Fibroblast of lung (primary cell): Measurements from ENCODE around the gene ARHGEF25. TPM values are rescaled to one million over a fixed set of nuclear protein-coding genes. Genes with fewer than 3 reads are reported as not detected.

Source experiments
- DNase-seq, 2 donors: peaks; one replicate each; pipeline versions ENCODE4 v3.0.0 to v3.0.0-alpha.2; 2010; ENCODE audit warnings: low read depth in 2 of 2
- H2AFZ ChIP-seq: 2 replicates; pipeline ENCODE4 v1.5.1; 2012; ENCODE audit warnings: low read length, control low read depth, inconsistent platforms
- H3K27ac ChIP-seq: 2 replicates; pipeline ENCODE4 v1.5.1; 2011; ENCODE audit warnings: low read length, control low read depth; ENCODE audit not compliant: insufficient read depth
- H3K27me3 ChIP-seq: 2 replicates; pipeline ENCODE4 v1.5.1; 2011; ENCODE audit warnings: mild to moderate bottlenecking, low read length; ENCODE audit not compliant: control insufficient read depth, insufficient read depth
- H3K36me3 ChIP-seq: 2 replicates; pipeline ENCODE4 v1.5.1; 2011; ENCODE audit warnings: low read length; ENCODE audit not compliant: control insufficient read depth, insufficient read depth
- H3K4me1 ChIP-seq: 2 replicates; pipeline ENCODE4 v1.5.1; 2011; ENCODE audit warnings: low read length; ENCODE audit not compliant: control insufficient read depth, insufficient read depth; ENCODE audit errors: extremely low read depth
- H3K4me2 ChIP-seq: 2 replicates; pipeline ENCODE4 v1.5.1; 2011; ENCODE audit warnings: low read length, control low read depth; ENCODE audit not compliant: insufficient read depth; ENCODE audit errors: extremely low read depth
- H3K4me3 ChIP-seq, 4 experiments: fragments of 200-600 bp in 1 of 4; sonication (generic) in 1 of 4; replicated peaks in 1 of 4; 2 replicates each; pipeline ENCODE4 v1.5.1; 2011 to 2016; ENCODE audit warnings: low read length in 4 of 4, low read depth in 3 of 4, mild to moderate bottlenecking in 3 of 4, control low read depth in 2 of 4, inconsistent platforms in 1 of 4, mixed read lengths in 1 of 4; ENCODE audit not compliant: insufficient read depth in 1 of 4; ENCODE audit errors: control extremely low read depth in 1 of 4
- H3K79me2 ChIP-seq: 2 replicates; pipeline ENCODE4 v1.5.1; 2012; ENCODE audit warnings: mild to moderate bottlenecking, low read length, inconsistent platforms; ENCODE audit not compliant: control insufficient read depth, insufficient read depth
- H3K9ac ChIP-seq: 2 replicates; pipeline ENCODE4 v1.5.1; 2011; ENCODE audit warnings: mild to moderate bottlenecking, low read length, control low read depth; ENCODE audit not compliant: insufficient read depth
- H3K9me3 ChIP-seq: 2 replicates; pipeline ENCODE4 v1.5.1; 2012; ENCODE audit warnings: low read depth, low read length; ENCODE audit not compliant: control insufficient read depth, insufficient read depth
- H4K20me1 ChIP-seq: 2 replicates; pipeline ENCODE4 v1.5.1; 2011; ENCODE audit warnings: low read length; ENCODE audit not compliant: control insufficient read depth, insufficient read depth; ENCODE audit errors: extremely low read depth
- CTCF ChIP-seq, 2 donors: IDR thresholded peaks in 1 of 2; conservative IDR thresholded peaks in 1 of 2; 1 replicate in 1 of 2; 2 replicates in 1 of 2; pipeline ENCODE4 v1.5.1; 2011 to 2012; ENCODE audit warnings: low read length in 2 of 2, control low read depth in 1 of 2, inconsistent platforms in 1 of 2, low read depth in 1 of 2, mild to moderate bottlenecking in 1 of 2
- EZH2 ChIP-seq: IDR thresholded peaks from 2 replicates; pipeline ENCODE4 v1.5.1; 2012; ENCODE audit warnings: low read length, control low read depth, mild to moderate bottlenecking; ENCODE audit errors: missing control alignments
- polyA plus RNA-seq, 2 donors: library from polyadenylated mRNA; depleted of rRNA in 1 of 2; stranded (reverse) in 1 of 2; unstranded in 1 of 2; fragments of >200 nt; gene quantifications; 2 replicates each; pipeline ENCODE4 v1.2.1, GENCODE V29; 2011 to 2012; ENCODE audit warnings: missing spikeins in 1 of 2
- total RNA-seq: library from RNA; depleted of rRNA; stranded (reverse); fragments of >200 nt; gene quantifications from 2 replicates; pipeline ENCODE4 v1.2.1, GENCODE V29; 2014

ARHGEF25 gene
- total and polyA plus RNA-seq, 2 donors (not counting 1 experiment from before 2014, with no cell fraction given), result 15.7 to 40.0 TPM

DNA sequence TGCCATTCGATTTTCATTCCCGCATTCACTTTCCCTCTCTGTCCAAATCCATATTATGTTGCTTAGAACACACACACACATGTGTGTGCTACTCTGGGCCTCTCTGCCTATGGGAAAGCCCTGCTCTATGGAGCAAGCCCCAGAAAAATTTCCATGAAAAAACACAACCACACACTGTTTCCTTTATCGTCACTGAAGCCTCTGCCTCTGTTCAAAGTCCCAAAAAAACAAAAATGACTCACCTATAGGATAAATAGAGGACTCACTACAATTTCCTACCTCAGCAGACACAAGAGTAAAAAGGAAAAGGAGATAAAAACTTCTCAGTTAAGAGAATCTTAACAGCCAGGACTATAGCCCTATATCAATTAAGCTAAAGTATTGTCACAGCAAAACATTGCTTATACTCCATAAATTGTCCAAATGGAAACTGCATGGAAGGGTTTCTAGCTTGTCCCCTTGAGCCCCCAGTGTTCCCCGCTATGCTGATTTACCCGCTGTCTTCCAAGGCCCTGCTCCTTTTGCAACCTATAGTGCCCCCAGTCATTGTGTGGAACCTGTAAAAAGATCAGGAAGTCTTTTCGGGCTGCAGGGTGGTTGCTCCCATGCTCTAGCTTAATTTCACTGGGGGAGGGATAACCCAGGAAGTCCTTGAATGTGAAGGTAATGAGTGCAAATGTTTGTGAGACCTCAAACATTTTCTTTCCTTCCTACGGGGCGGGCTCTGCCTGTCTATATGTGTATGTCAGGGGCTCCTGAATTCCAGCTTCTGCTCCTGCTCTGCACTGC, 31.4 kb upstream of the ARHGEF25 start:
- Histone ChIP-seq H3K27me3 (no peaks in the 10 kb centered on the region), H4K20me1 (no peaks in the 10 kb centered on the region), H3K79me2 (no peaks in the 10 kb centered on the region), H3K36me3 (no peaks in the 10 kb centered on the region), H2AFZ (no peak overlapping the region), H3K9ac (no peak overlapping the region), H3K4me2 (no peak overlapping the region), H3K27ac (no peak overlapping the region), H3K4me3 (no peak overlapping the region), H3K9me3 (no peaks in the 10 kb centered on the region), H3K4me1 (no peaks in the 10 kb centered on the region)
- DNase-seq, result no peak
- TF ChIP-seq EZH2 (no peak), CTCF (conservative IDR thresholded peaks at IDR 0.05 in 1 of 2, IDR thresholded peaks at IDR 0.05 in 1 of 2; ENCODE audit: low read depth in 1 of 2, low read length in 2 of 2) (no peak)

GRCh38 chr12:57580466-57580795, 30.8 kb upstream of the ARHGEF25 start:
- Histone ChIP-seq H3K79me2 (no peaks in the 10 kb centered on the region), H3K4me3 (no peak overlapping the region), H2AFZ (no peak overlapping the region), H4K20me1 (no peaks in the 10 kb centered on the region), H3K9ac (no peak overlapping the region), H3K9me3 (no peaks in the 10 kb centered on the region), H3K4me1 (no peaks in the 10 kb centered on the region), H3K4me2 (no peak overlapping the region), H3K27me3 (no peaks in the 10 kb centered on the region), H3K27ac (no peak overlapping the region), H3K36me3 (no peaks in the 10 kb centered on the region)
- TF ChIP-seq EZH2 (no peak), CTCF (conservative IDR thresholded peaks at IDR 0.05 in 1 of 2, IDR thresholded peaks at IDR 0.05 in 1 of 2; ENCODE audit: low read depth in 1 of 2, low read length in 2 of 2) (no peak)
- no peak for DNase-seq

GRCh38 chr12:57581802-57582201, 29.4 kb upstream of the ARHGEF25 start:
- H2AFZ ChIP-seq, result no peak overlapping the region
- no peaks in the 10 kb centered on the region for H3K9me3 ChIP-seq
- H4K20me1 ChIP-seq, result no peaks in the 10 kb centered on the region
- peaks cover 1% of the 10 kb centered on the region for H3K27me3 ChIP-seq
- no peak overlapping the region for H3K9ac ChIP-seq
- H3K4me2 ChIP-seq, result no peak overlapping the region
- no peaks in the 10 kb centered on the region for H3K79me2 ChIP-seq
- H3K4me3 ChIP-seq, result no peak overlapping the region
- TF ChIP-seq EZH2 (no peak), CTCF (conservative IDR thresholded peaks at IDR 0.05 in 1 of 2, IDR thresholded peaks at IDR 0.05 in 1 of 2; ENCODE audit: low read depth in 1 of 2, low read length in 2 of 2) (no peak)
- H3K36me3 ChIP-seq, result no peaks in the 10 kb centered on the region
- DNase-seq, result no peak
- H3K27ac ChIP-seq, result no peak overlapping the region
- no peaks in the 10 kb centered on the region for H3K4me1 ChIP-seq
